Measurements from ENCODE around the gene RUSC2.
"Not testable (repeated sequence)": the region's sequence is repeated elsewhere in the genome, so short reads cannot be mapped to it uniquely, and the experiment has no call there.

RUSC2 gene

GRCh38 chr9:35526087-35526801 lies 36.3 kb downstream of the RUSC2 start:
- H3K27ac ChIP-seq (ENCODE audit: low read depth, low read length) = peak overlapping the region; percentile 66
- peaks cover 50% of the 10 kb centered on the region for H3K4me1 ChIP-seq (ENCODE audit: insufficient read depth, low read length)
- no peaks in the 10 kb centered on the region for H3K27me3 ChIP-seq (ENCODE audit: control insufficient read depth in 1 of 2, insufficient read depth in 2 of 2, low read length in 2 of 2)
- no peaks in the 10 kb centered on the region for H3K9me3 ChIP-seq (ENCODE audit: low read length)
- no peak overlapping the region for H3K9ac ChIP-seq (ENCODE audit: low read length)
- no peaks in the 10 kb centered on the region for H3K36me3 ChIP-seq (ENCODE audit: insufficient read depth, low read length)
- H3K4me3 ChIP-seq (ENCODE audit: low read depth in 1 of 2, low read length in 2 of 2) = no peak overlapping the region

DNA sequence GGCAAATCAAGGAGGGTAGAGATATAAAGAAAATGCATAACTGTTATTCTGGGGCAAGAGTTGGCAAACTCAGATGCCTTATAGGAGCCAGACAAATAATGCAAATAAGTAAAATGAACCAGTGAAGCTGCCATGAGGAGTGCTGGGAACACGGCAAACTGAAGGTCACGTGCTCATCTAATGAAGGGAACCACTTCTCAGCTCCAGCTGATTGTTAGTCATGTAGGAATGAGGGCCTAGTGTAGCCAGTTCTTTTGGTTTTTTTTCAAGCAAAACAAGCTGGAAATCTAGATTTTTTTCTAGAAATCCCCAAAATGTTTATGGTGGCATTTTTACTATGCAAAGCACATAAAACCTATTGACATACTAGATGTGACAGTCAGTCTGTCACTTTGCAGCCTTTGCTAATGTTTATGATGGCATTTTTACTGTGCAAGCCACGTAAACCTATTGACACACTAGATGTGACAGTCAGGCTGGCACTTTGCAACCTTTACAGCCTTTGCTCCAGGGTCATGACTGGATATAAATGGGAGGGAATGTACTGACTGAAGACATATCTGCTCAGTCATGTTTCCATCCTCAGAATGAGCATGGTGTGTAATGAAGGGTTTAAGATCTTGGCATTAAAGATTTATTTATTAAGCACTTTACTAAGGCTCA lies 39.4 kb downstream of the RUSC2 start:
- Histone ChIP-seq H3K27ac (ENCODE audit: low read depth, low read length) (no peak overlapping the region), H3K4me1 (ENCODE audit: insufficient read depth, low read length) (peaks cover 33% of the 10 kb centered on the region), H3K27me3 (ENCODE audit: control insufficient read depth in 1 of 2, insufficient read depth in 2 of 2, low read length in 2 of 2) (no peaks in the 10 kb centered on the region), H3K9me3 (ENCODE audit: low read length) (no peaks in the 10 kb centered on the region), H3K4me3 (ENCODE audit: low read depth in 1 of 2, low read length in 2 of 2) (no peak overlapping the region), H3K9ac (ENCODE audit: low read length) (no peak overlapping the region), H3K36me3 (ENCODE audit: insufficient read depth, low read length) (no peaks in the 10 kb centered on the region)

DNA sequence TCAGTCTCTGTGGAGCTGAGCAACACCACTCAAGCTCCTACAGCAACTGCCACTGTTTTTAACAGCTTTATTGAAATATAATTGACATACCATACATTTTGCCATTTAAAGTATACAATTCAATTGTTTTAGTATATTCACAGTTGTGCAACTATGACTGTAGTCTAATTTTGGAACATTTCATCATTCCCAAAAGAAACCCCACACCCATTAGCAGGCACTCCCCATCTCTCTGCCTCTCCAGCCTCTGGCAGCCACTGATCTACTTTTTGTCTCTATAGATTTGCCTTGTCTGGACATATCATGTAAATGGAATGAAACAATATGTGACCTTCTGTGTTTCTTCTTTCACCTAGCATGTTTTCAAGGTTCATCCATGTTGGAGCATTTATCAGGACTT lies 43.5 kb downstream of the RUSC2 start:
- Histone ChIP-seq H3K27me3 (ENCODE audit: control insufficient read depth in 1 of 2, insufficient read depth in 2 of 2, low read length in 2 of 2) (no peaks in the 10 kb centered on the region), H3K36me3 (ENCODE audit: insufficient read depth, low read length) (no peaks in the 10 kb centered on the region), H3K4me1 (ENCODE audit: insufficient read depth, low read length) (peaks cover 31% of the 10 kb centered on the region), H3K27ac (ENCODE audit: low read depth, low read length) (no peak overlapping the region), H3K9me3 (ENCODE audit: low read length) (no peaks in the 10 kb centered on the region), H3K9ac (ENCODE audit: low read length) (no peak overlapping the region), H3K4me3 (ENCODE audit: low read depth in 1 of 2, low read length in 2 of 2) (no peak overlapping the region)

DNA sequence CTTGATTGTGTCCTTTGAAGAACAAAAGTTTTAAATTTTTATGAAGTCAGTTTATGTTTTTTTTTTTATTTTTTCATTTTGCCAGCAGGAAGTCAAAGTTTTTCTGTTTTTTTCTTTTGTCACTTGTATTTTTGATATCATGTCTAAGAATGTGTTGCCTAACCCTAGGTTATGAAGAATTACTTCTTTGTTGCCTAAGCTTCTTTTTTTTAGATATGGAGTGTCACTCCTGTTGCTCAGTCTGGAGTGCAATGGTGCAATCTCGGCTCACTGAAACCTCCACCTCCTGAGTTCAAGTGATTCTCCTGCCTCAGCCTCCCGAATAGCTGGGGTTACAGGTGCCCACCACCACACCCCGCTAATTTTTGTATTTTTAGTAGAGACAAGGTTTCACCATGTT lies 45.0 kb downstream of the RUSC2 start:
- H3K4me1 ChIP-seq (ENCODE audit: insufficient read depth, low read length) = peaks cover 35% of the 10 kb centered on the region
- not testable (repeated sequence) for H3K27me3 ChIP-seq (ENCODE audit: control insufficient read depth in 1 of 2, insufficient read depth in 2 of 2, low read length in 2 of 2); H3K9ac ChIP-seq (ENCODE audit: low read length); H3K9me3 ChIP-seq (ENCODE audit: low read length); H3K4me3 ChIP-seq (ENCODE audit: low read depth in 1 of 2, low read length in 2 of 2); H3K36me3 ChIP-seq (ENCODE audit: insufficient read depth, low read length); H3K27ac ChIP-seq (ENCODE audit: low read depth, low read length)

DNA sequence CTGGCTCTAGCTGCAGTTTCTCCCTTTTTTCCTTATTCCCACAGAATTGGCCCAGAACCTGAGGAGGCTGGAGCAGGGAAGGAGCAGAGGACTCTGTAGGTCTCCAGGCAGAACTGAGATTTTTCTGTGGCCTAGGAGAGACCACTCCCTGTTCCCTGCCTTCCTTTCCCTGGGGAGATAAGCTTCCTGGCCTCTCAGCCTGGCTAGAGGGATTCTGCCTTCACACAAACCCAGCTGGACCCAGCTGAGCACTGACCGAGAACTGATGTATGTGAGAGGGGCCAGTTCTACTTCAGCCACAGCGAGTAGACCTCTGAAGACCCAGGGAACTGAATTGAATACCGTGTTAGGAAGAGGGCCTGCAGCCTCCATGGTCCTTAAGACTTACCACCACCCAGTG lies 48.0 kb downstream of the RUSC2 start:
- Histone ChIP-seq H3K27me3 (ENCODE audit: control insufficient read depth in 1 of 2, insufficient read depth in 2 of 2, low read length in 2 of 2) (no peaks in the 10 kb centered on the region), H3K9me3 (ENCODE audit: low read length) (no peaks in the 10 kb centered on the region), H3K36me3 (ENCODE audit: insufficient read depth, low read length) (no peaks in the 10 kb centered on the region), H3K4me3 (ENCODE audit: low read depth in 1 of 2, low read length in 2 of 2) (peak overlapping the region in 1 of 2 donors; percentile 66), H3K27ac (ENCODE audit: low read depth, low read length) (peak overlapping the region; percentile 98), H3K4me1 (ENCODE audit: insufficient read depth, low read length) (peaks cover 50% of the 10 kb centered on the region), H3K9ac (ENCODE audit: low read length) (peak overlapping the region; percentile 41)

DNA sequence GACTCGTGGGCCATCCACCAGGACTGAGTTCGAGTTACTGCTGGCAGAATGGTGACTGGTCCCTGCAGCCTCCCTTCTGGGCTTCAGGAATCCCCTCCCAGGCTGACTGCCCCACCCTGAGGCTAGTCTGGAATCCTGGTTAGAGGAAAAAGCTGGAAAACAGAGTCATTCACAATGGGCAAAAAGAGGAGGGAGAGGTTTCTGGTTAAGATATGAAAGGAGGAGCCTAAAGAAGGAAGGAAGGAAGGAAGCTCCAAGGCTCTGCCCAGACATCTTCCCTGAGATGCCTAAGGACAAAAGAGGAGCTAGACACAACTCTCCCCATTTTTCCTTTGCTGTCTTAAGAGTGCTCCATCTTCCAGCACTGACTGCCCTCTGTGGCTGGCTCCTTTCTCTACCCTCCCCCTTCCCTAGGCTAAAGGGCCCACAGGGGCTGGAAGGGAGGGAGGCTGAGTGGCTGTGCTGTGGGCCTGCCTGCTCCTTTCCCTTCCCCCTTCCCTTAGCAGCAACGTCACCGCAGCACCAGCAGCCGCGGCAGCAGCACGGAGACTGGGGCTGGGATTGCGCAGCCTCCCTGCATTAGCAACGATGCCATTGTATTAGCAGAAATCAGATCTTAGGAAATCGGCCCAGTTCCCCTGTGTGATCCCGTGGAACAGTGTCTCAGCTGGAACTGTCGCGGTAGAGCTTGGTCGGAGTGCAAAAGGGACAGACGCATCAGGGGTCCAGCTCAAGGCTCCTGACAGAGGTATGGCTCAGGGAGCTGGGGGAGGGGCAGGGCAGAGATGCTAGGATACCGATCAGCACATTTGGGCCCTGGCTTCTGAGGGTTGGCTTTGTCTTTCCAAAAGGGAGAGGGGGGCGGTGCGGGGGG lies 48.7 kb downstream of the RUSC2 start:
- Histone ChIP-seq H3K36me3 (ENCODE audit: insufficient read depth, low read length) (no peaks in the 10 kb centered on the region), H3K4me1 (ENCODE audit: insufficient read depth, low read length) (peaks cover 53% of the 10 kb centered on the region), H3K27ac (ENCODE audit: low read depth, low read length) (peak overlapping the region; percentile 98), H3K9ac (ENCODE audit: low read length) (peak overlapping the region; percentile 41), H3K4me3 (ENCODE audit: low read depth in 1 of 2, low read length in 2 of 2) (peak overlapping the region; percentile 66), H3K9me3 (ENCODE audit: low read length) (no peaks in the 10 kb centered on the region), H3K27me3 (ENCODE audit: control insufficient read depth in 1 of 2, insufficient read depth in 2 of 2, low read length in 2 of 2) (no peaks in the 10 kb centered on the region)

All from muscle layer of colon (tissue), 2 donors.